ENCODE results near the gene SF3B2.
A peak's percentile ranks its signal among the peaks of the same experiment; 100 is the strongest.

SF3B2 gene

GRCh38 chr11:66050581-66051231, 1.5 kb upstream of the SF3B2 start:
- no peak for DNase-seq (ENCODE audit: low read depth in 2 of 2)

- DNase-seq (ENCODE audit: low read depth in 2 of 2) = no peak
Observed at GRCh38 chr11:66051371-66051765, 796 bp upstream of the SF3B2 start.

- DNase-seq (ENCODE audit: low read depth in 2 of 2) = no peak
Observed at GRCh38 chr11:66052664-66052982, 459 bp downstream of the SF3B2 start.

GRCh38 chr11:66055021-66055420, 2.9 kb downstream of the SF3B2 start:
- DNase-seq (ENCODE audit: low read depth in 2 of 2) = no peak

- no peak for DNase-seq (ENCODE audit: low read depth in 2 of 2)
Observed at GRCh38 chr11:66056501-66056900, 4.3 kb downstream of the SF3B2 start.

- no peak for DNase-seq (ENCODE audit: low read depth in 2 of 2)
Observed at GRCh38 chr11:66059966-66060680, 8.0 kb downstream of the SF3B2 start.

GRCh38 chr11:66061268-66061667, 9.1 kb downstream of the SF3B2 start:
- DNase-seq (ENCODE audit: low read depth in 2 of 2) = no peak

- no peak for DNase-seq (ENCODE audit: low read depth in 2 of 2)
Observed at GRCh38 chr11:66062408-66062807, 10.2 kb downstream of the SF3B2 start.

GRCh38 chr11:66063900-66064299, 11.7 kb downstream of the SF3B2 start:
- no peak for DNase-seq (ENCODE audit: low read depth in 2 of 2)

GRCh38 chr11:66064571-66064970, 12.4 kb downstream of the SF3B2 start:
- no peak for DNase-seq (ENCODE audit: low read depth in 2 of 2)

GRCh38 chr11:66066751-66067150, 14.6 kb downstream of the SF3B2 start:
- DNase-seq (ENCODE audit: low read depth in 2 of 2) = no peak

- no peak for DNase-seq (ENCODE audit: low read depth in 2 of 2)
Observed at GRCh38 chr11:66067640-66068039, 15.5 kb downstream of the SF3B2 start.

- peak in 1 of 2 donors; percentile 54 for DNase-seq (ENCODE audit: low read depth in 2 of 2)
Observed at GRCh38 chr11:66068154-66068821, 16.1 kb downstream of the SF3B2 start.

GRCh38 chr11:66068923-66069714, 17.0 kb downstream of the SF3B2 start:
- DNase-seq (ENCODE audit: low read depth in 2 of 2) = no peak

- DNase-seq (ENCODE audit: low read depth in 2 of 2) = peak; percentile 55 to 75
Observed at GRCh38 chr11:66069715-66070603, 17.8 kb downstream of the SF3B2 start, which contains the start of gene PACS1. PACS1 (plus strand) TSS chr11:66070272; CDS start chr11:66070487, 215 bp downstream.

GRCh38 chr11:66070604-66071380, 18.6 kb downstream of the SF3B2 start:
- no peak for DNase-seq (ENCODE audit: low read depth in 2 of 2)

GRCh38 chr11:66071381-66071801, 19.2 kb downstream of the SF3B2 start:
- no peak for DNase-seq (ENCODE audit: low read depth in 2 of 2)

GRCh38 chr11:66072081-66072480, 19.9 kb downstream of the SF3B2 start:
- DNase-seq (ENCODE audit: low read depth in 2 of 2) = no peak

- DNase-seq (ENCODE audit: low read depth in 2 of 2) = no peak
Observed at GRCh38 chr11:66072518-66072917, 20.4 kb downstream of the SF3B2 start.

- DNase-seq (ENCODE audit: low read depth in 2 of 2) = no peak
Observed at GRCh38 chr11:66073669-66074068, 21.5 kb downstream of the SF3B2 start.

Data from stimulated activated CD8-positive, alpha-beta memory T cell treated with anti-CD3 and anti-CD28 coated beads, Interleukin-15, amount 100 ng/mL, for 4 hours (primary cell).